Hepatocyte (in vitro differentiated cells): ENCODE results near the gene SDK1.

Experiments
- EZH2 ChIP-seq: fragments of 200-600 bp; sonication (generic); IDR thresholded peaks from 2 replicates; pipeline ENCODE4 v1.6.1; 2016; ENCODE audit warnings: antibody characterized with exemption, mild to moderate bottlenecking, borderline replicate concordance
- EZH2phosphoT487 ChIP-seq: fragments of 200-600 bp; sonication (generic); IDR thresholded peaks from one replicate; pipeline ENCODE4 v1.6.1; 2018; ENCODE audit warnings: antibody characterized with exemption, mild to moderate bottlenecking, low read depth, moderate library complexity; ENCODE audit not compliant: unreplicated experiment, severe bottlenecking
- TF ChIP-seq, protein P1 (sequence below): fragments of 200-600 bp; sonication (generic); IDR thresholded peaks from 2 replicates; pipeline ENCODE4 v1.5.1; 2016; ENCODE audit warnings: antibody characterized with exemption, mild to moderate bottlenecking; ENCODE audit not compliant: poor library complexity

DNA sequence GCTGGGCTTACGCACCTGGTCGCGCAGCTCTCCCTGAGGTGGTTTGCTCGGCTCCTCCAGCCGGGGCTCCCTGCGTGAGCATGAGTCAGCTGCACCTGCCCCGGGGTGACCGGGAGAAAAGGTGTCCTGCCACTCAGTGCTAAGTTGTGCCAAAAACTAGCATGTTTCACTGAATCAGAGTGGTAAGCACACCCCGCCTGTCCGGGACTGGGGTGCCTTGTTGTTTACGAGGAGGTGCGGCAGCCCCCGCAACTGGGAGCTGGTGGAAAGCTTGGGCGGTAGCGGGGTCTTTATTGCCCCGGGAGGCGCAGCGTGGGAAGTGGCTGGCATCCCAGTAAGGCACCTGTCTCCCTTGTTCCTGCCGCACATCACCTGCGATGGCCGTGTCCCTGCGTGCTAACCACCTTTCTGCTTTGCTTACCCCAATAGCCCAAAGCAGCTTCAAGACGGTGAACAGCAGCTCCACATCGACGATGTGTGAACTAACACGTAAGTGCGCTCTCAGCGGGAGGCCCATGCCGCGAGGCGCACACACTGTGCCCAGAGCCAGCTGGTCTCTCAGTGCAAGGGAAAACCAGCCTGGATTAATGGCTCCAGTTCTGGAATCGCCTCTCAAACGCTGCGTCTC is 874.4 kb downstream of the SDK1 start:
- TF ChIP-seq EZH2phosphoT487: no peak
- no peak for TF ChIP-seq EZH2
- TF ChIP-seq, protein P1, sequence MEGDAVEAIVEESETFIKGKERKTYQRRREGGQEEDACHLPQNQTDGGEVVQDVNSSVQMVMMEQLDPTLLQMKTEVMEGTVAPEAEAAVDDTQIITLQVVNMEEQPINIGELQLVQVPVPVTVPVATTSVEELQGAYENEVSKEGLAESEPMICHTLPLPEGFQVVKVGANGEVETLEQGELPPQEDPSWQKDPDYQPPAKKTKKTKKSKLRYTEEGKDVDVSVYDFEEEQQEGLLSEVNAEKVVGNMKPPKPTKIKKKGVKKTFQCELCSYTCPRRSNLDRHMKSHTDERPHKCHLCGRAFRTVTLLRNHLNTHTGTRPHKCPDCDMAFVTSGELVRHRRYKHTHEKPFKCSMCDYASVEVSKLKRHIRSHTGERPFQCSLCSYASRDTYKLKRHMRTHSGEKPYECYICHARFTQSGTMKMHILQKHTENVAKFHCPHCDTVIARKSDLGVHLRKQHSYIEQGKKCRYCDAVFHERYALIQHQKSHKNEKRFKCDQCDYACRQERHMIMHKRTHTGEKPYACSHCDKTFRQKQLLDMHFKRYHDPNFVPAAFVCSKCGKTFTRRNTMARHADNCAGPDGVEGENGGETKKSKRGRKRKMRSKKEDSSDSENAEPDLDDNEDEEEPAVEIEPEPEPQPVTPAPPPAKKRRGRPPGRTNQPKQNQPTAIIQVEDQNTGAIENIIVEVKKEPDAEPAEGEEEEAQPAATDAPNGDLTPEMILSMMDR: no peak
